Calu3 (cell line): ENCODE data around the gene PRR33. TPM values are rescaled to one million over a fixed set of nuclear protein-coding genes. Genes with fewer than 3 reads are reported as not detected.

ENCODE experiments used
- BruUV-seq: library from RNA; stranded (reverse); fragments of 400-500 nt; replicated peaks from 2 replicates; lab custom pipeline; 2021; lab: Mats Ljungman, UMichigan
- CTCF ChIA-PET: fragments of 300-600 bp; sonication (Branson Sonifier 250); formaldehyde crosslinking; loops from one replicate; lab custom pipeline; 2022; ENCODE audit warnings: antibody characterized with exemption; lab: Charles Lee
- DNase-seq: peaks from one replicate; pipeline ENCODE4 v3.0.0; 2022
- H3K27ac Mint-ChIP-seq: one replicate; pipeline ENCODE4 v1.8.0; 2022; ENCODE audit warnings: mixed read lengths; ENCODE audit not compliant: unreplicated experiment
- H3K27me3 Mint-ChIP-seq: one replicate; pipeline ENCODE4 v1.8.0; 2022; ENCODE audit warnings: mixed read lengths; ENCODE audit not compliant: unreplicated experiment
- H3K36me3 Mint-ChIP-seq: one replicate; pipeline ENCODE4 v1.8.0; 2022; ENCODE audit warnings: mild to moderate bottlenecking, moderate library complexity, mixed read lengths; ENCODE audit not compliant: insufficient read depth, unreplicated experiment
- H3K4me1 Mint-ChIP-seq: one replicate; pipeline ENCODE4 v1.8.0; 2022; ENCODE audit warnings: mild to moderate bottlenecking, low read depth, mixed read lengths; ENCODE audit not compliant: unreplicated experiment
- H3K4me3 Mint-ChIP-seq: one replicate; pipeline ENCODE4 v1.8.0; 2022; ENCODE audit warnings: mild to moderate bottlenecking, low read depth, moderate library complexity, mixed read lengths; ENCODE audit not compliant: unreplicated experiment
- H3K9me3 Mint-ChIP-seq: one replicate; pipeline ENCODE4 v1.8.0; 2022; ENCODE audit warnings: low read depth, mixed read lengths; ENCODE audit not compliant: unreplicated experiment
- CTCF ChIP-seq: fragments of 200-600 bp; IDR thresholded peaks from one replicate; pipeline ENCODE4 v1.8.0; 2022; ENCODE audit warnings: antibody characterized with exemption; ENCODE audit not compliant: unreplicated experiment
- intact Hi-C: fragments of 100-400 bp; cut with micrococcal nuclease; formaldehyde crosslinking; loops from one replicate; pipeline ENCODE4 v1.10.0; 2022; ENCODE audit not compliant: unreplicated experiment
- total RNA-seq: library from RNA; stranded (reverse); gene quantifications from 2 replicates; pipeline ENCODE4 v1.2.3, GENCODE V29; 2022

The PRR33 gene
- total RNA-seq, 1 experiment from 2014 or later: not detected

- peaks cover 5% of the 10 kb centered on the region for H3K27me3 Mint-ChIP-seq
- H3K4me1 Mint-ChIP-seq: peaks cover 5% of the 10 kb centered on the region
- BruUV-seq: no TSS peak
- no peaks in the 10 kb centered on the region for H3K36me3 Mint-ChIP-seq
- DNase-seq: no peak
- TF ChIP-seq CTCF: no peak
- CTCF ChIA-PET: no interaction called here
- intact Hi-C loops: no loop called here
- H3K27ac Mint-ChIP-seq: no peak overlapping the region
- no peaks in the 10 kb centered on the region for H3K9me3 Mint-ChIP-seq
- H3K4me3 Mint-ChIP-seq: no peak overlapping the region
These were observed 33.5 kb downstream of the PRR33 start for GRCh38 chr11:1858154-1858553.

GRCh38 chr11:1857064-1857463, 34.6 kb downstream of the PRR33 start:
- Mint-ChIP-seq H3K27ac (no peak overlapping the region), H3K4me3 (no peak overlapping the region), H3K27me3 (peaks cover 15% of the 10 kb centered on the region), H3K36me3 (no peaks in the 10 kb centered on the region), H3K4me1 (no peaks in the 10 kb centered on the region), H3K9me3 (no peaks in the 10 kb centered on the region)
- DNase-seq: no peak
- BruUV-seq: no TSS peak
- no peak for TF ChIP-seq CTCF
- intact Hi-C loops: no loop called here
- CTCF ChIA-PET: no interaction called here

- TF ChIP-seq CTCF: no peak
- CTCF ChIA-PET: interaction anchor here (0.6 kb wide), 1 partner anchor 17 kb away, joined by 3 read pairs; no protein-coding TSS in a partner anchor
- Mint-ChIP-seq H3K36me3 (no peaks in the 10 kb centered on the region), H3K9me3 (no peaks in the 10 kb centered on the region), H3K4me1 (no peaks in the 10 kb centered on the region), H3K27ac (no peak overlapping the region), H3K4me3 (no peak overlapping the region), H3K27me3 (peaks cover 15% of the 10 kb centered on the region)
- intact Hi-C loops: no loop called here
- DNase-seq: no peak
- BruUV-seq: no TSS peak
These were observed 35.2 kb downstream of the PRR33 start for GRCh38 chr11:1856306-1857005.

- H3K36me3 Mint-ChIP-seq: no peaks in the 10 kb centered on the region
- intact Hi-C loops: no loop called here
- no peak for DNase-seq
- no peaks in the 10 kb centered on the region for H3K4me1 Mint-ChIP-seq
- H3K9me3 Mint-ChIP-seq: no peaks in the 10 kb centered on the region
- H3K27ac Mint-ChIP-seq: no peak overlapping the region
- peaks cover 15% of the 10 kb centered on the region for H3K27me3 Mint-ChIP-seq
- H3K4me3 Mint-ChIP-seq: no peak overlapping the region
- no peak for TF ChIP-seq CTCF
- BruUV-seq: no TSS peak
- CTCF ChIA-PET: no interaction called here
These were observed 35.8 kb downstream of the PRR33 start for GRCh38 chr11:1855886-1856265.
